HepG2 (cell line): ENCODE data around the gene BCL2L1. TPM values are rescaled to one million over a fixed set of nuclear protein-coding genes. Genes with fewer than 3 reads are reported as not detected.

Source experiments
- ATAC-seq: fragments of 200-7000 bp; cut with Tn5 transposase; 3 replicates; pipeline ENCODE4 v1.9.1; 2020; ENCODE audit warnings: mild to moderate bottlenecking, moderate library complexity
- BruUV-seq: library from RNA; stranded (reverse); fragments of 400-500 nt; replicated peaks from 2 replicates; lab custom pipeline; 2021; lab: Mats Ljungman, UMichigan
- CTCF ChIA-PET: fragments of 300-600 bp; formaldehyde crosslinking; extraction: SDS; loops from one replicate; lab custom pipeline; 2021; ENCODE audit warnings: low total read pairs, inconsistent platforms, low intra/inter-chr PET ratio; lab: Yijun Ruan, JAX
- POLR2A ChIA-PET: fragments of 350-600 bp; sonication (Branson Sonifier 250); formaldehyde crosslinking; loops from one replicate; lab custom pipeline; 2020; ENCODE audit warnings: antibody characterized with exemption, inconsistent platforms; lab: Yijun Ruan, JAX
- DNase-seq: peaks from one replicate; pipeline ENCODE4 v3.0.0-alpha.2; 2015; ENCODE audit warnings: low spot score
- FAIRE-seq: peaks from 3 replicates; lab custom pipeline; 2011; peaks lifted over from hg19 to GRCh38; lab: Jason Lieb, UNC
- H2AFZ ChIP-seq: one replicate; pipeline ENCODE4 v1.6.1; 2011; ENCODE audit warnings: low read length, inconsistent platforms
- H3K27ac ChIP-seq: fragments of 300-600 bp; 3 replicates; pipeline ENCODE4 v1.8.0; 2011; ENCODE audit warnings: mixed run types, mild to moderate bottlenecking, mixed read lengths, low read length, inconsistent platforms; ENCODE audit not compliant: insufficient read depth; ENCODE audit errors: extremely low read length
- H3K27me3 ChIP-seq, 2 experiments: fragments of 200-600 bp in 1 of 2; 2 replicates in 1 of 2; 3 replicates in 1 of 2; pipeline versions ENCODE4 v1.6.0 to v1.8.0; 2011; ENCODE audit warnings: low read length in 2 of 2, mild to moderate bottlenecking in 2 of 2, moderate library complexity in 2 of 2, inconsistent platforms in 1 of 2; ENCODE audit not compliant: insufficient read depth in 2 of 2, control insufficient read depth in 1 of 2
- H3K36me3 ChIP-seq, 2 experiments: fragments of 200-600 bp in 1 of 2; replicated peaks in 1 of 2; 2 replicates in 1 of 2; 3 replicates in 1 of 2; pipeline versions ENCODE4 v1.5.1 to v1.8.0; 2011; ENCODE audit warnings: low read length in 2 of 2, inconsistent platforms in 1 of 2; ENCODE audit not compliant: insufficient read depth in 2 of 2, control insufficient read depth in 1 of 2
- H3K4me1 ChIP-seq: 2 replicates; pipeline ENCODE4 v1.5.1; 2012; ENCODE audit warnings: low read length, inconsistent platforms; ENCODE audit not compliant: insufficient read depth
- H3K4me2 ChIP-seq: 2 replicates; pipeline ENCODE4 v1.6.0; 2011; ENCODE audit warnings: low read depth, low read length, inconsistent platforms
- H3K4me3 ChIP-seq, 3 experiments: fragments of 200-600 bp in 1 of 3; sonication (generic), shearing (Covaris generic) in 1 of 3; replicated peaks in 1 of 3; 2 replicates each; pipeline ENCODE4 v1.5.1; 2011 to 2016; ENCODE audit warnings: low read length in 3 of 3, inconsistent platforms in 2 of 3, low read depth in 2 of 3, mild to moderate bottlenecking in 2 of 3, control low read depth in 1 of 3, mixed read lengths in 1 of 3; ENCODE audit not compliant: insufficient read depth in 1 of 3
- H3K79me2 ChIP-seq: one replicate; pipeline ENCODE4 v1.6.1; 2011; ENCODE audit warnings: low read length, inconsistent platforms; ENCODE audit not compliant: insufficient read depth
- H3K9ac ChIP-seq: 2 replicates; pipeline ENCODE4 v1.6.0; 2011; ENCODE audit warnings: mild to moderate bottlenecking, low read depth, low read length, inconsistent platforms; ENCODE audit not compliant: insufficient read depth
- H3K9me3 ChIP-seq: 2 replicates; pipeline ENCODE4 v1.5.1; 2012; ENCODE audit warnings: mild to moderate bottlenecking, low read length
- H4K20me1 ChIP-seq: 2 replicates; pipeline ENCODE4 v1.6.0; 2011; ENCODE audit warnings: inconsistent platforms, mild to moderate bottlenecking, low read length, moderate library complexity; ENCODE audit not compliant: insufficient read depth
- ARID4A ChIP-seq: sonication (generic); formaldehyde crosslinking; IDR thresholded peaks from 2 replicates; pipeline ENCODE4 v1.5.0; 2020; ENCODE audit warnings: mild to moderate bottlenecking, missing genetic modification reagents, borderline replicate concordance
- CREM ChIP-seq, 2 experiments: sonication (generic) in 1 of 2; formaldehyde crosslinking in 1 of 2; IDR thresholded peaks; 2 replicates each; pipeline versions ENCODE4 v1.4.0 to v1.6.1; 2016 to 2020; ENCODE audit warnings: antibody characterized with exemption in 1 of 2, mild to moderate bottlenecking in 1 of 2, missing genetic modification reagents in 1 of 2
- IKZF1 ChIP-seq: fragments of 450-650 bp; IDR thresholded peaks from 2 replicates; pipeline ENCODE4 v1.7.1; 2016
- MIXL1 ChIP-seq: IDR thresholded peaks from 2 replicates; pipeline ENCODE4 v1.6.1; 2016
- STAG1 ChIP-seq: sonication (generic); formaldehyde crosslinking; IDR thresholded peaks from 2 replicates; pipeline ENCODE4 v1.4.0; 2020; ENCODE audit warnings: missing genetic modification reagents
- TCF7 ChIP-seq: sonication (generic); IDR thresholded peaks from 2 replicates; pipeline ENCODE4 v1.6.1; 2016; ENCODE audit warnings: antibody characterized with exemption, low read depth
- TCF7L2 ChIP-seq: IDR thresholded peaks from 2 replicates; pipeline ENCODE4 v1.6.1; 2011; ENCODE audit warnings: mild to moderate bottlenecking, low read depth, low read length, moderate library complexity
- U2AF2 ChIP-seq: fragments of 200-400 bp; formaldehyde crosslinking; IDR thresholded peaks from 2 replicates; pipeline ENCODE4 v1.6.1; 2017; ENCODE audit warnings: low read depth, mild to moderate bottlenecking, low read length
- ZFP62 ChIP-seq: sonication (generic); formaldehyde crosslinking; IDR thresholded peaks from 2 replicates; pipeline ENCODE4 v1.4.0; 2020; ENCODE audit warnings: missing genetic modification reagents
- ZNF792 ChIP-seq: IDR thresholded peaks from 2 replicates; pipeline ENCODE4 v1.6.1; 2016
- WGBS: methylation state at CpG from one replicate; pipeline ENCODE4 v1.1.6; 2017; ENCODE audit warnings: low lambda C conversion rate; 5-methylcytosine and 5-hydroxymethylcytosine counted together
- in situ Hi-C: cut with HindIII; loops from 2 replicates; pipeline ENCODE4 v1.10.0; 2017; ENCODE audit warnings: low pct_unique_long_range_greater_than_20kb; ENCODE audit not compliant: extremely low pct_ligation_motif_present
- intact Hi-C: fragments of 100-400 bp; cut with micrococcal nuclease; formaldehyde crosslinking; loops from one replicate; pipeline ENCODE4 v1.10.0; 2022; ENCODE audit not compliant: unreplicated experiment
- polyA plus RNA-seq, 8 experiments: library from polyadenylated mRNA; depleted of rRNA in 3 of 8; stranded (reverse) in 7 of 8; unstranded in 1 of 8; fragments of >200 nt; fragmentation: Illumina TruSeq in 4 of 8; extraction: Trizol in 4 of 8; gene quantifications; 2 replicates each; pipeline versions ENCODE4 v1.2.1 to v1.2.3, GENCODE V29; 2011 to 2016; ENCODE audit warnings: low read depth in 4 of 8, missing spikeins in 1 of 8, mixed read lengths in 1 of 8; ENCODE audit not compliant: insufficient read depth in 1 of 8
- total RNA-seq, 5 experiments: library from RNA; depleted of rRNA; stranded (reverse); fragments of >200 nt; fragmentation: Illumina TruSeq; extraction: Trizol; gene quantifications; 2 replicates each; pipeline ENCODE4 v1.2.3, GENCODE V29; 2016; ENCODE audit warnings: low read depth in 1 of 5
- TF ChIP-seq, protein P1 (sequence below): sonication (generic); formaldehyde crosslinking; IDR thresholded peaks from 2 replicates; pipeline ENCODE4 v1.8.0; 2022; ENCODE audit warnings: mild to moderate bottlenecking, missing genetic modification reagents
- TF ChIP-seq, protein P2 (sequence below): sonication (generic); formaldehyde crosslinking; IDR thresholded peaks from 2 replicates; pipeline ENCODE4 v1.5.1; 2020; ENCODE audit warnings: mild to moderate bottlenecking, missing genetic modification reagents, borderline replicate concordance
- TF ChIP-seq, protein P3 (sequence below): sonication (generic); formaldehyde crosslinking; IDR thresholded peaks from 2 replicates; pipeline ENCODE4 v1.4.0; 2020; ENCODE audit warnings: low read depth, missing genetic modification reagents

The BCL2L1 gene
- total and polyA plus RNA-seq, 2 of the 13 experiments (the other 11 are each of a cell fraction or from before 2014, with no cell fraction given): 164 to 258 TPM

DNA sequence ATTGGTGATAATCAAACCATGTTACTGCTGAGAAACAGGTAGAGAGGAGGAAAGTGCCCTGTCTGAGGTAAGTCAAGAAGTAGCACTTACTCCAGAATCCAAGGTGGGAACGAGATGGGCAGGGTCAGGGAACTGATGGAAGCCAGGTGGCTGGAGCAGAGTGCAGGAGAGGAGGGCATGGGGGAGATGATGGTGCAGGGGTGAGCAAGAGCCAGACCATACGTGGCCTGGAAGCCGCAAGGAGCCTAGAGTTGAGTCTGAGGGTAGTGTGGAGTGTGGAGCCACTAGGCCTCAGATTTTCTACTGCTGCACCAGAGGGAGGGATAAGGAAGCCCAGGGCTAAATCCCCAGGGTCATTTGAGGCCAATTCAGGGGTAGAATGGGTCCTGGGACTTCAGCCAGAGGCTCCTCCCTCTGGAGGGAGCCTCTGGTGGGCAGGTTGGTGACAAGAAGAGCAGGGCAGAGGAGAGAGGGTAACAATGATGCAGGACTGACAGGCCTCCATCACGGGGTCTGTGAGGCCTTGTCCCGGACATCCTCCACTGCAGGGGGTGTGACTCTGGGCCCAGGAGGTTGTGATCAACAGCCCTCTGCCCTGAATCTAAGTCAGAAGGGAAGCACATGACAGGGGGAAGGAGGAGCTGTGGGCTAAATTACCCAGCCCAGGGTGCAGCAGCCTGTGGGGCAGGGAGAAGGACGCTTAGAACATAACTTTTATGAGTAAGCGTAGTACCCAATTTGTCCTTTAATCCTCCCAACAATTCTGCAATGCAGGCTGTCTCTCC lies 56.2 kb downstream of the BCL2L1 start:
- H3K27me3 ChIP-seq: no peaks in the 10 kb centered on the region
- peaks cover 47% of the 10 kb centered on the region for H3K79me2 ChIP-seq
- no peak for ATAC-seq
- H3K9ac ChIP-seq: no peak overlapping the region
- in situ Hi-C loops: no loop called here
- DNase-seq: no peak
- H3K4me1 ChIP-seq: peaks cover 99% of the 10 kb centered on the region
- peaks cover 28% of the 10 kb centered on the region; the same call in 1 of the 2 replicates for H4K20me1 ChIP-seq
- FAIRE-seq: no peak
- H3K9me3 ChIP-seq: no peaks in the 10 kb centered on the region
- H3K4me3 ChIP-seq: no peak overlapping the region
- peaks cover 50 to 59% of the 10 kb centered on the region in 2 experiments for H3K36me3 ChIP-seq
- WGBS: 88% methylated on average over 7 of the region's 7 CpGs
- H3K27ac ChIP-seq: peak overlapping the region; percentile 77
- intact Hi-C loops: no loop called here
- POLR2A ChIA-PET: interaction anchor here (0.7 to 20.7 kb wide), 7 partner anchors 10 to 47 kb away, joined by 3 to 1981 read pairs (median 41); partner anchors contain the start of gene BCL2L1
- H2AFZ ChIP-seq: no peak overlapping the region
- CTCF ChIA-PET: no interaction called here
- no peak overlapping the region for H3K4me2 ChIP-seq
- no TSS peak for BruUV-seq
- TF ChIP-seq, protein P1, sequence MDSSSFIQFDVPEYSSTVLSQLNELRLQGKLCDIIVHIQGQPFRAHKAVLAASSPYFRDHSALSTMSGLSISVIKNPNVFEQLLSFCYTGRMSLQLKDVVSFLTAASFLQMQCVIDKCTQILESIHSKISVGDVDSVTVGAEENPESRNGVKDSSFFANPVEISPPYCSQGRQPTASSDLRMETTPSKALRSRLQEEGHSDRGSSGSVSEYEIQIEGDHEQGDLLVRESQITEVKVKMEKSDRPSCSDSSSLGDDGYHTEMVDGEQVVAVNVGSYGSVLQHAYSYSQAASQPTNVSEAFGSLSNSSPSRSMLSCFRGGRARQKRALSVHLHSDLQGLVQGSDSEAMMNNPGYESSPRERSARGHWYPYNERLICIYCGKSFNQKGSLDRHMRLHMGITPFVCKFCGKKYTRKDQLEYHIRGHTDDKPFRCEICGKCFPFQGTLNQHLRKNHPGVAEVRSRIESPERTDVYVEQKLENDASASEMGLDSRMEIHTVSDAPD (CRISPR knock-in tag): no peak
- TF ChIP-seq ARID4A (CRISPR knock-in tag) (no peak), TCF7 (no peak), IKZF1 (no peak), CREM (IDR thresholded peaks at IDR 0.05) (no peak), CREM (CRISPR knock-in tag; IDR thresholded peaks at IDR 0.05) (no peak), ZNF792 (CRISPR knock-in tag) (no peak), TCF7L2 (no peak), U2AF2 (no peak), STAG1 (CRISPR knock-in tag) (no peak), ZFP62 (CRISPR knock-in tag) (no peak), MIXL1 (CRISPR knock-in tag) (no peak)
- TF ChIP-seq, protein P2, sequence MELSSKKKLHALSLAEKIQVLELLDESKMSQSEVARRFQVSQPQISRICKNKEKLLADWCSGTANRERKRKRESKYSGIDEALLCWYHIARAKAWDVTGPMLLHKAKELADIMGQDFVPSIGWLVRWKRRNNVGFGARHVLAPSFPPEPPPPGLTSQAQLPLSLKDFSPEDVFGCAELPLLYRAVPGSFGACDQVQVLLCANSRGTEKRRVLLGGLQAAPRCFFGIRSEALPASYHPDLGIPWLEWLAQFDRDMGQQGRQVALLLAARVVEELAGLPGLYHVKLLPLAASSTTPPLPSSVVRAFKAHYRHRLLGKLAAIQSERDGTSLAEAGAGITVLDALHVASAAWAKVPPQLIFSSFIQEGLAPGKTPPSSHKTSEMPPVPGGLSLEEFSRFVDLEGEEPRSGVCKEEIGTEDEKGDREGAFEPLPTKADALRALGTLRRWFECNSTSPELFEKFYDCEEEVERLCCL (CRISPR knock-in tag): no peak
- TF ChIP-seq, protein P3, sequence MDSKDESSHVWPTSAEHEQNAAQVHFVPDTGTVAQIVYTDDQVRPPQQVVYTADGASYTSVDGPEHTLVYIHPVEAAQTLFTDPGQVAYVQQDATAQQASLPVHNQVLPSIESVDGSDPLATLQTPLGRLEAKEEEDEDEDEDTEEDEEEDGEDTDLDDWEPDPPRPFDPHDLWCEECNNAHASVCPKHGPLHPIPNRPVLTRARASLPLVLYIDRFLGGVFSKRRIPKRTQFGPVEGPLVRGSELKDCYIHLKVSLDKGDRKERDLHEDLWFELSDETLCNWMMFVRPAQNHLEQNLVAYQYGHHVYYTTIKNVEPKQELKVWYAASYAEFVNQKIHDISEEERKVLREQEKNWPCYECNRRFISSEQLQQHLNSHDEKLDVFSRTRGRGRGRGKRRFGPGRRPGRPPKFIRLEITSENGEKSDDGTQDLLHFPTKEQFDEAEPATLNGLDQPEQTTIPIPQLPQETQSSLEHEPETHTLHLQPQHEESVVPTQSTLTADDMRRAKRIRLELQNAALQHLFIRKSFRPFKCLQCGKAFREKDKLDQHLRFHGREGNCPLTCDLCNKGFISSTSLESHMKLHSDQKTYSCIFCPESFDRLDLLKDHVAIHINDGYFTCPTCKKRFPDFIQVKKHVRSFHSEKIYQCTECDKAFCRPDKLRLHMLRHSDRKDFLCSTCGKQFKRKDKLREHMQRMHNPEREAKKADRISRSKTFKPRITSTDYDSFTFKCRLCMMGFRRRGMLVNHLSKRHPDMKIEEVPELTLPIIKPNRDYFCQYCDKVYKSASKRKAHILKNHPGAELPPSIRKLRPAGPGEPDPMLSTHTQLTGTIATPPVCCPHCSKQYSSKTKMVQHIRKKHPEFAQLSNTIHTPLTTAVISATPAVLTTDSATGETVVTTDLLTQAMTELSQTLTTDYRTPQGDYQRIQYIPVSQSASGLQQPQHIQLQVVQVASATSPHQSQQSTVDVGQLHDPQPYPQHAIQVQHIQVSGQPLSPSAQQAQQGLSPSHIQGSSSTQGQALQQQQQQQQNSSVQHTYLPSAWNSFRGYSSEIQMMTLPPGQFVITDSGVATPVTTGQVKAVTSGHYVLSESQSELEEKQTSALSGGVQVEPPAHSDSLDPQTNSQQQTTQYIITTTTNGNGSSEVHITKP: no peak
